IMR-90 (cell line): Measurements from ENCODE around the gene THOC3.
"Not testable (repeated sequence)": the region's sequence is repeated elsewhere in the genome, so short reads cannot be mapped to it uniquely, and the experiment has no call there.

Source experiments
- CHD1 ChIP-seq: IDR thresholded peaks from 2 replicates; pipeline ENCODE4 v1.6.1; 2012; ENCODE audit warnings: low read depth, low read length, improper control_type of control experiment
- CTCF ChIP-seq: conservative IDR thresholded peaks from 2 replicates; pipeline ENCODE4 v1.5.1; 2012; ENCODE audit warnings: mild to moderate bottlenecking, low read depth, low read length, improper control_type of control experiment
- POLR2A ChIP-seq: IDR thresholded peaks from 2 replicates; pipeline ENCODE4 v1.6.1; 2012; ENCODE audit warnings: mild to moderate bottlenecking, low read depth, low read length
- RAD21 ChIP-seq: IDR thresholded peaks from 2 replicates; pipeline ENCODE4 v1.6.1; 2012; ENCODE audit warnings: low read length, improper control_type of control experiment
- RCOR1 ChIP-seq: IDR thresholded peaks from 2 replicates; pipeline ENCODE4 v1.6.1; 2012; ENCODE audit warnings: mild to moderate bottlenecking, low read length, improper control_type of control experiment; ENCODE audit not compliant: insufficient replicate concordance
- SMC3 ChIP-seq: fragments of 150-350 bp; IDR thresholded peaks from 2 replicates; pipeline ENCODE4 v1.6.1; 2016; ENCODE audit warnings: low read depth, mild to moderate bottlenecking, antibody characterized with exemption, low read length, moderate library complexity

GRCh38 chr5:175954107-175954506 lies 14.0 kb downstream of the THOC3 start:
- TF ChIP-seq CTCF, POLR2A, SMC3, RCOR1, CHD1, RAD21: not testable (repeated sequence)
